ENCODE results near the gene MBD6. TPM values are rescaled to one million over a fixed set of nuclear protein-coding genes. Genes with fewer than 3 reads are reported as not detected.

Gene MBD6
- total RNA-seq, 4 donors from 2014 or later, result 36.6 to 155 (median 51.0) TPM

DNA sequence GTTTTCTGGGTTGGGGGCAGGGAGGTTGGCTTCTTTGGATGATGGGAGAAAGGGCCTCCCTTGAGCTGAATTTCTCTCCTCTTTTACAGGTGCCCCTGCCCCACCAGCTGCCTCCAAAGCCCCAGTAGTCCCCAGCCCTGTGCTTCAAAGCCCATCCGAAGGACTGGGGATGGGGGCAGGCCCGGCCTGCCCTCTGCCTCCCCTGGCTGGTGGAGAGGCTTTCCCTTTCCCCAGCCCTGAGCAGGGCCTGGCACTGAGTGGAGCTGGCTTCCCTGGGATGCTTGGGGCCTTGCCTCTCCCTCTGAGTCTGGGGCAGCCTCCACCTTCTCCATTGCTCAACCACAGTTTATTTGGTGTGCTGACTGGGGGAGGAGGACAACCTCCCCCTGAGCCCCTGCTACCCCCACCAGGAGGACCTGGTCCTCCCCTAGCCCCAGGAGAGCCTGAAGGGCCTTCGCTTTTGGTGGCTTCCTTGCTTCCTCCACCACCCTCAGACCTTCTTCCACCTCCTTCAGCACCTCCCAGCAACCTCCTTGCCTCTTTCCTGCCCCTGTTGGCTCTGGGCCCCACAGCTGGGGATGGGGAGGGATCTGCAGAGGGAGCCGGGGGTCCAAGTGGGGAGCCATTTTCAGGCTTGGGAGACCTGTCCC lies 4.0 kb downstream of the MBD6 start:
- 78 to 83% methylated on average over 2 to 4 of the region's 4 CpGs for WGBS, 2 donors (ENCODE audit: low coverage in 1 of 2)
- H3K27ac ChIP-seq, result no peak overlapping the region
- no peaks in the 10 kb centered on the region for H3K9me3 ChIP-seq
- no peak overlapping the region for H3K4me3 ChIP-seq
- peaks cover 0 to 46% (median 16%) of the 10 kb centered on the region in 4 donors for H3K36me3 ChIP-seq
- intact Hi-C loops (cut with DNase I; ENCODE audit: low total_unique reads), result no loop called here
- no peak for DNase-seq
- in situ Hi-C loops (cut with MboI; ENCODE audit: low pct_ligation_motif_present in 1 of 4, low pct_unique_long_range_greater_than_20kb in 1 of 4, low sequenced_read_pairs in 3 of 4), result no loop called here
- TF ChIP-seq, protein P1, sequence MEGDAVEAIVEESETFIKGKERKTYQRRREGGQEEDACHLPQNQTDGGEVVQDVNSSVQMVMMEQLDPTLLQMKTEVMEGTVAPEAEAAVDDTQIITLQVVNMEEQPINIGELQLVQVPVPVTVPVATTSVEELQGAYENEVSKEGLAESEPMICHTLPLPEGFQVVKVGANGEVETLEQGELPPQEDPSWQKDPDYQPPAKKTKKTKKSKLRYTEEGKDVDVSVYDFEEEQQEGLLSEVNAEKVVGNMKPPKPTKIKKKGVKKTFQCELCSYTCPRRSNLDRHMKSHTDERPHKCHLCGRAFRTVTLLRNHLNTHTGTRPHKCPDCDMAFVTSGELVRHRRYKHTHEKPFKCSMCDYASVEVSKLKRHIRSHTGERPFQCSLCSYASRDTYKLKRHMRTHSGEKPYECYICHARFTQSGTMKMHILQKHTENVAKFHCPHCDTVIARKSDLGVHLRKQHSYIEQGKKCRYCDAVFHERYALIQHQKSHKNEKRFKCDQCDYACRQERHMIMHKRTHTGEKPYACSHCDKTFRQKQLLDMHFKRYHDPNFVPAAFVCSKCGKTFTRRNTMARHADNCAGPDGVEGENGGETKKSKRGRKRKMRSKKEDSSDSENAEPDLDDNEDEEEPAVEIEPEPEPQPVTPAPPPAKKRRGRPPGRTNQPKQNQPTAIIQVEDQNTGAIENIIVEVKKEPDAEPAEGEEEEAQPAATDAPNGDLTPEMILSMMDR (IDR thresholded peaks at IDR 0.05), result no peak
- no peak for TF ChIP-seq POLR2A (IDR thresholded peaks at IDR 0.05)
- TF ChIP-seq POLR2AphosphoS5 (IDR thresholded peaks at IDR 0.05), result no peak
- TF ChIP-seq EP300 (IDR thresholded peaks at IDR 0.05; ENCODE audit: low read depth), result no peak
- no peaks in the 10 kb centered on the region for H3K27me3 ChIP-seq
- peaks cover 14 to 34% (median 28%) of the 10 kb centered on the region in 4 donors for H3K4me1 ChIP-seq

DNA sequence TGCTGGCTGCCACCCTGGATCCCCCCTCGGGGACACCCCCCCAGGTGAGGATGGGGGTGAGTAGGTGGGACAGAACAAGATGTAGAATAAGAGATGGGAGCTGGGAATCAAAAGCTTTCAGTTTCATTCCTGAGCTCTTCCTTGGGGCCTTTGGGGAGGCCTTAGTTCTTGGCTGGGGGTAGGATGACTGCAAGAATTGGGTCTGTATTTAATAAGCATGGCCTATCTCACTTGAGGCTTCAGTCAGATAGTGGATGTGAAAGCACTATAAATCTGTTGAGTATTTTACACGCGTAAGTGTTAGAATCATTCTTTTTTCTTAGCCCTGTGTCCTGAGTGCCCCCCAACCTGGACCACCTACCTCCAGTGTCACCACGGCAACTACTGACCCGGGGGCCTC lies 4.6 kb downstream of the MBD6 start:
- 50 to 76% methylated on average over 1 to 5 of the region's 5 CpGs for WGBS, 2 donors (ENCODE audit: low coverage in 1 of 2)
- DNase-seq, result no peak
- H3K4me1 ChIP-seq, result peaks cover 13 to 29% (median 23%) of the 10 kb centered on the region in 4 donors
- in situ Hi-C loops (cut with MboI; ENCODE audit: low pct_ligation_motif_present in 1 of 4, low pct_unique_long_range_greater_than_20kb in 1 of 4, low sequenced_read_pairs in 3 of 4) (no loop called here), intact Hi-C loops (cut with DNase I; ENCODE audit: low total_unique reads) (no loop called here)
- no peaks in the 10 kb centered on the region for H3K27me3 ChIP-seq
- TF ChIP-seq, protein P1 (IDR thresholded peaks at IDR 0.05), result no peak
- no peak for TF ChIP-seq POLR2A (IDR thresholded peaks at IDR 0.05)
- TF ChIP-seq POLR2AphosphoS5 (IDR thresholded peaks at IDR 0.05), result no peak
- TF ChIP-seq EP300 (IDR thresholded peaks at IDR 0.05; ENCODE audit: low read depth), result no peak
- no peak overlapping the region for H3K27ac ChIP-seq
- H3K9me3 ChIP-seq, result no peaks in the 10 kb centered on the region
- no peak overlapping the region for H3K4me3 ChIP-seq
- H3K36me3 ChIP-seq, result peaks cover 0 to 52% (median 19%) of the 10 kb centered on the region in 4 donors

DNA sequence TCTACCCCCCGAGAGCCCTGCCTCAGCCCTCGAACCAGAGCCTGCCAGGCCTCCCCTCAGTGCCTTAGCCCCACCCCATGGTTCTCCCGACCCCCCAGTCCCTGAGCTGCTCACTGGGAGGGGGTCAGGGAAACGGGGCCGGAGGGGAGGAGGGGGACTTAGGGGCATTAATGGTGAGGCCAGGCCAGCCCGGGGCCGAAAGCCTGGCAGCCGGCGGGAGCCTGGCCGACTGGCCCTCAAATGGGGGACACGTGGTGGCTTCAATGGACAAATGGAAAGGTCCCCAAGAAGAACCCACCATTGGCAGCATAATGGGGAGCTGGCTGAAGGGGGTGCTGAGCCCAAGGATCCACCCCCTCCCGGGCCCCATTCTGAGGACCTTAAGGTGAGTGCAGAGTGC lies 5.6 kb downstream of the MBD6 start:
- no peak for DNase-seq
- Histone ChIP-seq H3K27ac (no peak overlapping the region), H3K36me3 (peaks cover 0 to 61% (median 24%) of the 10 kb centered on the region in 4 donors), H3K9me3 (no peaks in the 10 kb centered on the region), H3K4me1 (peaks cover 13 to 29% (median 22%) of the 10 kb centered on the region in 4 donors), H3K27me3 (no peaks in the 10 kb centered on the region), H3K4me3 (no peak overlapping the region)
- intact Hi-C loops (cut with DNase I; ENCODE audit: low total_unique reads) (no loop called here), in situ Hi-C loops (cut with MboI; ENCODE audit: low pct_ligation_motif_present in 1 of 4, low pct_unique_long_range_greater_than_20kb in 1 of 4, low sequenced_read_pairs in 3 of 4) (no loop called here)
- 85 to 92% methylated on average over 9 to 12 of the region's 12 CpGs for WGBS, 2 donors (ENCODE audit: low coverage in 1 of 2)
- TF ChIP-seq POLR2A (IDR thresholded peaks at IDR 0.05) (no peak), EP300 (IDR thresholded peaks at IDR 0.05; ENCODE audit: low read depth) (no peak), POLR2AphosphoS5 (IDR thresholded peaks at IDR 0.05) (no peak)
- TF ChIP-seq, protein P1 (IDR thresholded peaks at IDR 0.05), result no peak

DNA sequence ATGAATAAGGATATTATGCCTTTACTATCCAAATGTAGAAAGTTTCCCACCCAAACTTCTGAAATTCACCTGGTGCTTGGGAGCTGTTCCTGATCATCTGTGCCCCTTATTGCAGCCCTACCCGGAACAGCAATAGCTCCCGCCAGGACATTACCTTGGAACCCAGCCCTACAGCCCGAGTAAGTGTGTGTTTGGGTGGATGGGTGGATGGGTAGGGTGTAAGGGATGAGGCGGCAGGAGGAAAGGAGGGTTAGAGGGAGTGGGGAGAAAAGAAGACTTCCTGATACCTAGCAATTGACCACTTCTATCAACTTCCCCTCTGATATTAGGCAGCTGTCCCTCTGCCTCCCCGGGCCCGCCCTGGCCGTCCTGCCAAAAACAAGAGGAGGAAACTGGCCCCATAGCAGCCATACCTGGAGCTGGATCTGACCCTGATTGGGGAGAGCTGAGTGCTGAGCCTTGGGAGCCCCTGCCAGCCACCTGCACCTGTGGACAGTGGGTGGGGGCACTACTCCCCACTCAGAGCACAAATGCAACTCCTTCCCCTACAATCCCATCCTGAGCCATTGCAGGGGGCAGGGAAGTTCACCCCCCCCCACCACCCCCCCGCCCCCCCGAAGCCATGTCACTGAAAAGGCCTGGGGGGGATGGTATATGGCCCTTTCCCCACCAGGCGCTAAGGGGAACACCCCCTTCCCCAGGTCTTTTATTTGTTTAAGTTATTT lies 6.4 kb downstream of the MBD6 start:
- Histone ChIP-seq H3K27me3 (no peaks in the 10 kb centered on the region), H3K4me3 (no peak overlapping the region), H3K27ac (no peak overlapping the region), H3K4me1 (peaks cover 9 to 21% (median 14%) of the 10 kb centered on the region in 4 donors), H3K9me3 (no peaks in the 10 kb centered on the region), H3K36me3 (peaks cover 0 to 68% (median 24%) of the 10 kb centered on the region in 4 donors)
- intact Hi-C loops (cut with DNase I; ENCODE audit: low total_unique reads), result no loop called here
- TF ChIP-seq POLR2AphosphoS5 (IDR thresholded peaks at IDR 0.05) (no peak), EP300 (IDR thresholded peaks at IDR 0.05; ENCODE audit: low read depth) (no peak), POLR2A (IDR thresholded peaks at IDR 0.05) (no peak)
- TF ChIP-seq, protein P1 (IDR thresholded peaks at IDR 0.05), result no peak
- WGBS, 2 donors (ENCODE audit: low coverage in 1 of 2), result 75% methylated on average over 10 of the region's 10 CpGs; no CpG with 5 or more reads in 1 of the 2 donors
- in situ Hi-C loops (cut with MboI; ENCODE audit: low pct_ligation_motif_present in 1 of 4, low pct_unique_long_range_greater_than_20kb in 1 of 4, low sequenced_read_pairs in 3 of 4), result no loop called here
- no peak for DNase-seq
